NCI-H1694 (cell line): ENCODE measurements around the gene ARFIP1.

Experiments
- DNase-seq: peaks from one replicate; lab custom pipeline; 2025; lab: John Stamatoyannopoulos, UW

Gene ARFIP1

DNA sequence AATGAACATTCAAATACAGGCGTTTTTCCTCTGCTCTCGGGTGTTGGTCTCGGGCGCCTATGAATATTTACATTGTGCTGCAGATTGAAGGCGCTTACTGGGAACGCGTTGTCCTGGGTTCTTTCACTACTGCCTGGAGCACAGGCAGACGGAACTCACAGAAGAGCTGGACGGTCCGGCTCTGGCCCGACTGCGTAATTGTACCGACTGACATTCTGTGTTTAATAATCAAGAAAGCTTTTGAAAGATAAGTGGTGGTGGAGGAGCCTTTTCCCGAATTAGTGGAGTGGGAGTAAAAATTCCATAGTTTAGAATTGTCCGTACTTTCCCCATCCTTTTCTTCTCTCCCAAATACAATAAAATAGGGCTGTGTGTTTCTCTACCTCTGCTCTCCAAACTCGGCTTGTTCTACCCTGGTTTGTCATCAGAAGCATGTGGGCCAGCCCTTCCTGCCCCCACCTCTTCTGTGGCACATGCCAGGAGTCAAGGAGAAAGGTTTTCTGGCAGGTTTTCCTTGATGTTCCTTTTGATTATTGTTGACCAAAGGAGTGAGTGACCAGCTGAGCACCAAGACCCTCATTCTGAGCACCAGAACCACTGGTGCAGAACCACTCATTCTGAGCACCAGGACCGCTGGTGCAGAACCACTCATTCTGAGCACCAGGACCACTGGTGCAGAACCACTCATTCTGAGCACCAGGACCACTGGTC lies 158.6 kb downstream of the ARFIP1 start:
- no peak for DNase-seq

DNA sequence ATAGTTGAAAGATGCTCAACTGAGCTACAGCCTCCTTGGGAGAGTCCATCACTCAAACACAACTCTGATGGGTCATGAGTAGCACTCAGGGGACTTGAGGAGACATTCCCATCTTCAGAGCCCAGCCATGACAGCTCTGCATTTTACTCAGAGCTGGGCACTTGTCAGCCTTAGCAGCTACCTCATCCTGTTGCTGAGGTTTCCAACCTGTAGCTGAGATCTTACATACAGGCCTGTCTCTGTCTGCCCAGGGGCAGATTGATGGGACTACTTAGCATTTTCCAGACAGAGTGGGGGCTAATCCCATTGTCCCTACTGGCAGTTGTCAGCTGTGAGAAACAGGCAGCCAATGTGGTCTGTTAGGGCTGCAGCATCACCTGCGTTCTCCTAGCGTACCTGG lies 159.9 kb downstream of the ARFIP1 start:
- no peak for DNase-seq

DNA sequence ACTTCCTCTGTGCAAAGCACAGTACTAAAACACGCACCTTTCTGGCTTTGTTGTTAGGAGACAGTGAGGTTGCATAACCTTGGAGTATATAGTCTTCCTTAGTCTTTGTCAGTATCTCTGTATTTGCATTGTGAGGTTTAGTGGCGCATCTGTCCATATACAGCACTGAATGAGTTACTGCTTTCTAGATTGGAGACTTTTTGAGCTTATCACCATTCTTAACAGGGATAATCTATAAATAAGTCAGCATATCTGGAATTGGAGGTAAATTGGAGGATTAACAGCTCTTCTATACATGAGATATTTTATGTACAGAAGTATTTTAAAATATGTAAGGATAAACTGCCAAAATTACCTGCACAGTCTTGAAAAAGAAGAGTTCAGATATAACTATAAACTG lies 160.7 kb downstream of the ARFIP1 start:
- no peak for DNase-seq

DNA sequence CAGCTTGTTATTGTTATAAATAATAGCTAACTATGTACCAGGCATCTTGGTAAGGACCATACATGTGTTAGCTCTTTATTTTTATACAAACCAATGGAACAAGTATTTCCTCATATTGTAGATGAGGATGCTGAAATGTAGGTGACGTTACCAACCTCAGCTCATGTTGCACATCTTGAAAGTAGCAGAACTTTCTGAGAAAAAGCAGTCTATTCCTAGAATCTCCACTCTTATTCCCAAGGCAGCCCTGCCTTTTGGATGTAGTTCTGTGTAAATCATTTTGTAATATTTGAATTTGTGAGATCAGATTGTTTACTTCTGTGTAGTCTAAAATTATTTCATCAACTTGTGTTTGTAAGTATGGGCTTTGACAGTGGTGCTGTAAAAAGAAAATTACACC lies 161.7 kb downstream of the ARFIP1 start:
- DNase-seq = no peak

DNA sequence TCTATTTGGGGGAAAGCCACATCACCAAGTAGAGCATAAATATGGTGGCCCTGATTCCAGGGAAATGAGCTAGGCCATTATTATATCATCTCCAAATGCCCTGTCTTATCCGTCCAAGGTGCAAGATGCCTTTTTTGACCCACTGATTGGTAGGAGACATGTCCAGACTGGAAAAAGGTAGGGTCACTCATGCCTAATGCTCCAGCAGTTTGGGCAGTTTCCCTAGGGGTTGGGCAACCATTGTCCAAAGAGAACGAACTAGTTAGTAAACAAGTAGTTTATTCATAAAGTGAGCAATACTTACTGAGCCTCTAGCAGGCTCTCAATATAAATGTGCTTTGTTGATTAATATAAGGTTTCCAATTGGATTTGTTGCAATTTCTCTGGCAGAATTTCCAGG lies 162.6 kb downstream of the ARFIP1 start:
- no peak for DNase-seq

DNA sequence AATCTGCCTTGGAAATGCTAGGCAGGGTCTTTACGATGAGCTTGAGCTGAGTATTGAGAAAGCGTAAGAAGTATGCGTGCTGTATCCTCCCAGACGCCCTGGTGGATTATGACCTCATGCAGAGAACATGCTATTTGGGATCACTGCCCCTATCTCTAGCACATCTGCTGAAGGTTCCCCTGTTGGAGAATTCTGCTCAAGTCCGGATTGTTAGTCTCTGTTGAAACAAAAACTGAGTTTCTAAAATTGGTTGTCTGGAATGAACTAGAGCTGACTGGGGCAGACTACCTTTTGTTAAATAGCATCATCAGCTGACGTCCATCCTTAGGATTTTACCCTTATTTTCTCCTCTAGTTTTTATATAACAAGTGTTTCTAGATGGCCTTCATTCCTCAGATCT lies 163.9 kb downstream of the ARFIP1 start:
- DNase-seq = no peak

DNA sequence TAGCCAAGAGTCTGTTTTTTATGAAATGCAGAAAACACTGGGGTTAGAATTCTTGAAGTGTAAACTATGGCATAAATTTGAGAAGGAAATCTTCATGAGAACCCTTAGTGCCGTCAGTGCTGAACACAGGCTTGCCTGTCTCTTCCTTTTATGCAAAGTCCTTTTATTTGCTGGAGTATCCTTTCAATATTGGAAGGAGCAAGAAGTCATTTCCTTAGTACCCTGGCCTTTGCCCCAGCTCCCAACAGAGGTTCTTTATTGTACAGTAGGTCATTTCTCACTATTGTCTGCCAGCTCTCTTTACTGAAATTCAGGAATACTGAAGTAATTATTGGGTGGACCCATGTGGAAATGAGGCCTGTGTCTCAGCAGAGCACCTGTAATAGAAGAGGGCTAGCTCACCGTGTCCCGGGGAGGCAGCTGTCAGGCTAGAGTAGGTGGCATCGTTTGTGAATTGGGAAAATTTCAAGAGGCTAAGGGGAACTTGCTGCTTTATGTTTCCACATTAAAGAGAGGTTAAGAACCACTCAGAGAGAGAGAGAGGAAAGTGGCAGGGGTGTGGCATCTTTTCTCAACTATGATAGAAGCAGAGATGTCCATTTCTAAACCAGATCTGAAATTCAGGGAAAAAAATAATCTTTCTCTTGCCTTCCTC lies 165.0 kb downstream of the ARFIP1 start:
- no peak for DNase-seq

DNA sequence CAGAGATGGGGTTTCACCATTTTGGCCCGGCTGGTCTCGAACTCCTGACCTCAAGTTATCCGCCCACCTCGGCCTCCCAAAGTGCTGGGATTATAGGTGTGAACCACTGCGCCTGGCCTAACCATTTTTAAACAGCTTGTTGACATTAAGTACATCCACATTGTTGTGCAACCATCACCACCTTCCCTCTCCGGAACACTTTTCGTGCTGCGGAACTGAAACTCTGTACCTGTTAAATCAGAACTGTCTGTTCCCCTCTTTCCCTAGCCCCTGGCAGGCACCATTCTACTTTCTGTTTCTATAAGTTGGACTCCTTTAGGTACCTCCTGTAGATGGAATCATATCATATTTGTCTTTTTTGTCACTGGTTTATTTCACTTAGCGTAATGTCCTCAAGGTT lies 165.9 kb downstream of the ARFIP1 start:
- DNase-seq = no peak

GRCh38 chr4:152946446-152946845 lies 166.7 kb downstream of the ARFIP1 start:
- DNase-seq = no peak

- DNase-seq = no peak
These were observed 167.6 kb downstream of the ARFIP1 start for GRCh38 chr4:152947311-152947710.

- DNase-seq = no peak
These were observed 170.2 kb downstream of the ARFIP1 start for GRCh38 chr4:152949930-152950329.

DNA sequence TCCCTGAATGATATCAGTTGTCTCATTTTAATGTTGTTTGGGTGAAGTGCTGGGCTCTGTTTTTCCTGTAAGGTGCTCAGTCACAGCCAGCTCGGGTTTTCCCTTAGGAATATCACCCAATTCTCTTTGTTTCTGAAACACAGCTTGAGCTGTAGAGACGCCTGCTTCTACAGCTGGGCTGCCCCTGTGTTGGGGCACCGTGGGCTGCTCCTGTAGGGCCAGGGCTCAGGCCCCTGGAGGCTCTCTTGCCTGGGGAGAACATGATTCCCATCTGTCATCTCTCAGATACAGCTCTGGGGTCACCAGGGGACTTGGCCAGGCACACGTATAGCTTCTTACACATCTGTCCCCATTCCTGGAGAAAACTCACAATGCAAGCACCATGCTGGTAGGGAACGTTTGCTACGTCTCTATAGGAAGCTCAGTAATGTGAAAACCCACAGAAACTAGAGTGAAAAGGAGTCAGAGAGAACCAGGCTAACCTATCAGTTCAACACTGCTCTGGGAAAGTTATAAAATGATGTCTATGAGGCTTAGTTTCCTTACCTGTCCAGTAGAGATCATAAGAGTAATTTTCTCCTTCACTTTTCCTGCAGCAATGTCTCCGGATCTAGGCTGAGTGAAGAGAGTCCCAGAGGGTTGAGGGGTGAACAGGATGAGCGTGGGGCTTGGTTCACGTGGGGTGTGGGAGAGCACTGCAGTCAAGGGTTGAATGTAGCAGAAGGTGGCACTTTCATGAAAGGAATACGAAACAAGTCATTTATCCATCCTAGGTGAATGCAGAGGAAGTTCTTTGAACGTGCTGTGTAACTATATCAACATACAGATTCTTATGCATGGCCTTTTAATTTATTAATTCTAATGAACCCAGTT lies 170.9 kb downstream of the ARFIP1 start:
- no peak for DNase-seq

DNA sequence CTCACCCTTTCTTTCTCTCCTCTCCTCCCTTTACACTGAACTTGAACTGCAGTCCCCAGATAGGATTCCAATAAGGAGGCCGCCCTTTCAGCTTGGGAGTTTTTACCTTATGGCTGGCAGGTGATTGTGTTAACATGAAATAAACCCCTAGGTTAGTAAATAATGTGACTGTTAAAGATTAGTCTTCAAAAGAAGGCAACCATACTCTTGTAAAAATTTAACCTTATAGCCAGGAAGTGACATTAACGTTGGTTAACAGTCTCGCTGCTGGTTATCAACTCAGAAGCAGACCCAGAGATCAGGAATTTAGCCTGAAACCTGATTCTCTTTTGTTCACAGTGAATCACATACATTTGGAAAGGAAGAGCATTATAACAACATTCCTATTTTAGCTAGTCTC lies 171.6 kb downstream of the ARFIP1 start:
- DNase-seq = no peak

DNA sequence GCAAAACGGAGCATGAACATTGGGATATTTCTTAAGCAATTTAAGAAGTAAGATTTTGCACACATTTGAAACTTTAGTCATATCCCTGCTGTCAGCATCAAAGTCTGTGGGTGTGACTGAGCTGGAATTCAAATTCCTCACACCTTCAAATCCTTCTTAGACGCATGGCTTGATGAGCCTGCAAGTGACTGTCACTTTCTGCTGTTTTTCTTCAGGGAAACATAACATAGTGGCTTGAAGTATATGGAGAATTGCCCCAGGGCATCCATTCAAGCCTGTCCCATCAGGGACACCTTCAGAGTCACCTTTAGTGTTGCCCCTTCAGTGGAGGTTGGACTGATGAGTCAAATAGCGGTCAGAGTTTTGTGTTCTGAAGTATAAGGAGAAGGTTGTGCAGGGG lies 173.8 kb downstream of the ARFIP1 start:
- DNase-seq = no peak

GRCh38 chr4:152954741-152955140 lies 175.0 kb downstream of the ARFIP1 start:
- DNase-seq = no peak

- DNase-seq = no peak
These were observed 176.4 kb downstream of the ARFIP1 start for GRCh38 chr4:152956147-152956546.

DNA sequence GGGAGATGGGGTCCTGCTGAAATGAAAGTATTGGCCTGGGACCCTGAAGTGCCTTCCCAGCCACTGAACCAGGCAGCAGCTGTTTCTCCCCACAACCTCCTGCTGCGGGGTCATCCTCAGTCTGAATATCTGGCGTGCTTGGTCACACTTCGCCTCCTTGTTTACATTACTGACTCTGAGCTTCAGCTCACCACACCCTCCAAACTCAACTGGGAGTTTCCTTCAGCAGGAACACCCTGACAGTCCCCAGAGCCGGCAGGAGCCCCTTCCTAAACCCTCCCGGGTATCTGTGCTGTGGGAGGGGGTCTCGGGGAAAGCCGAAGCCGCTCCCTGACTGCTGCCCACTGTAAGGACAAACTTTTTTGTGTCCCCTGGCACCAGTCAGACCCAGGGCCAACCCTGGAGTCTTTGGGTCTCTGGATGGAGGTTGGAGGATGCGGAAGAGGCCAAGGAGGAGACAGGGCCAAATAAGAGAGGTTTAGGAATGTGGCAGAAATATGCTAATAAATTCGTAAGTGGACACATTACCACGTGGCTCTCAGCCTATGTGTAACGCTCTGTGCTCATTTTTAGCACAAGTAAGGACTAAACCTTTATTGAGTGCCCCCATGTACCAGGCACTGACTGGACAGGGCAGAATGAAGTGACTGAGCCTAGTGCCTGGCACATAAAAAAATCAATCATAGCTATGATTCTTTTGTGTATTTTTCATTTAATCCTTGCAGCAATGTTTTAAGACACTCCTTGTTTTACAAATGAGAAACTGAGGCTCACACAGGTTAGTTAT lies 177.1 kb downstream of the ARFIP1 start:
- no peak for DNase-seq

GRCh38 chr4:152957437-152958171 lies 177.8 kb downstream of the ARFIP1 start:
- no peak for DNase-seq

- DNase-seq = no peak
These were observed 179.3 kb downstream of the ARFIP1 start for GRCh38 chr4:152959080-152959479.

DNA sequence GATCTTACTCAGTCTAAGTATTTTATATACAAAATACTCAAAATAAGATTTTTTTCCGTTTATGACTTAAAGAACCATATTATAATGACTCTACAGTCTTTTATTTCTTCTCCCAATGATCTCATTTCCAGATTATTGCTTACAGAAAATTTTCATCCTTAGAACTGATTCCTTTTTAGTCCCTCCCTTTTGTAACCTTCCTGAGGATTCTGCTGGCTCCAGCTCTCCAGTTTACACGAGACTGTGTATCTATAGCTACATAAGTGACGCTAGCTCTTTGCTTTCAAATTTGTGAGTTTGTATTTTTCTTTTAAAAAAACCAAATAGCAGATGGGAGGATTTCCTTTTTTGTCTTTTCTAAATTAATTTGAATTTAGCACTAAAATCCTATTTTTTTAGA lies 180.3 kb downstream of the ARFIP1 start:
- DNase-seq = no peak

DNA sequence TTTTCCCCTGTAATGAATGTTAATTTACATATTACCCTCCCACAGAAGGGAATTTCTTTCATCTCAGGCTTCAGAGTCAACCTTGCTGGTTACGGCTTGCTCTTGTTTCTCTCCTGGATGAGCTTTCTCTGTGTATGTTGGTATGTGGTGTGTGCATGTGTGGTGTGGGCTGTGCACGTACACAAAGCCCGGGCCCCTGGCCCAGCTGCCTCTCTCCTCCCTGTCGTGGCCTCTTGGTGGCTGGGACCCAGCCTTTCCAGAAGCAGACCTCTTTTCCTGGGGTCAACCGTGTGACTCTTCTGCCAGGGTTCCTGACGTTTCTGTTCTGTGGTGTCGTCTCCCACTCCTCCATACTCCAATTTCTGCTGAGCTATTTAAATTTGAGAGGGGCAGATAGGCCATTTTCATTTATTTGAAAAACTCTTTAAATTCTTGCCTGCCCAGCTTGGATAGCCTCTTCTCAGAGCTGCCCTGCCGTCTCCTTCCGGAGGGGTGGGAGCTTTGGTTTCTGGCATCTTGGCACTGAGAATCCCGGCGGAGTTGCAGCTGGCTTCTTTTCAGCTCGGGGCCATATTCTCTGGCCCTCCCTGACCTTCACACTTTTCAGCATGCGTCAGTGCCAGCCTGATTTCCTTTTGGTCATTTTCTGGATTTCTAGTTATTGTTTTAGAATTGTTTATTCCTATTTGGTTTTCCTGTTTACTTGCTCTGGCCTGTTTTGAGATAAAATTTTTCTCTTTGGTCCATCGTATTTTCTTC lies 181.4 kb downstream of the ARFIP1 start:
- no peak for DNase-seq
